ENCODE results near the gene GJC2. TPM values are rescaled to one million over a fixed set of nuclear protein-coding genes. Genes with fewer than 3 reads are reported as not detected.
"Not testable (repeated sequence)": the region's sequence is repeated elsewhere in the genome, so short reads cannot be mapped to it uniquely, and the experiment has no call there.

Gene GJC2
- total and polyA plus RNA-seq, 4 donors = 1.5 to 6.7 (median 2.6) TPM

DNA sequence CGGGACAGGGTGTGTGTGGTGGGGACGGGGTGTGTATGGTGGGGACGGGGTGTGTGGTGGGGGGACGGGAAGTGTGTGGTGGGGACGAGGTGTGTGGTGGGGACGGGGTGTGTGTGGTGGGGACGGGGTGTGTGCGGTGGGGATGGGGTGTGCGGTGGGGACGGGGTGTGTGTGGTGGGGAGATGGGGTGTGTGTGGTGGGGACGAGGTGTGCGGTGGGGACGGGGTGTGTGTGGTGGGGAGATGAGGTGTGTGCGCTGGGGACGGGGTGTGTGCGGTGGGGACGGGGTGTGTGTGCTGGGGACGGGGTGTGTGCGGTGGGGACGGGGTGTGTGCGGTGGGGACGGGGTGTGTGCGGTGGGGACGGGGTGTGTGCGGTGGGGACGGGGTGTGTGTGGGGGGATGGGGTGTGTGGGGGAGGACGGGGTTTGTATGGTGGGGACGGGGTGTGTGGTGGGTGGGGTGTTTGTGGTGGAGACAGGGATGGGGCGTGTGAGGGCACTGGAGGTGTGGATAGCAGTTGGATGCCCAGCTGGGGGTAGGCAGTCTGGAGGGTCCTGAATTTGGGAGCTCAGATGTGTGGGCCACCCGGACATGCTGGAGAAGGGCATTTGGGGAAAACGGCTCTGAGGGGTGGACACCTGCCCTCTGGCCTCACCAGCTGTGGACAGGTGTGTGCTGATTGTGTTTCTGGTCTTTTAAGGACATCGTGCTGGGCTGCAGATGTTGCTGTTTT, 32.7 kb downstream of the GJC2 start:
- H3K27ac ChIP-seq (ENCODE audit: low read depth in 1 of 2, low read length in 1 of 2) = no peak overlapping the region
- TF ChIP-seq, protein P1, sequence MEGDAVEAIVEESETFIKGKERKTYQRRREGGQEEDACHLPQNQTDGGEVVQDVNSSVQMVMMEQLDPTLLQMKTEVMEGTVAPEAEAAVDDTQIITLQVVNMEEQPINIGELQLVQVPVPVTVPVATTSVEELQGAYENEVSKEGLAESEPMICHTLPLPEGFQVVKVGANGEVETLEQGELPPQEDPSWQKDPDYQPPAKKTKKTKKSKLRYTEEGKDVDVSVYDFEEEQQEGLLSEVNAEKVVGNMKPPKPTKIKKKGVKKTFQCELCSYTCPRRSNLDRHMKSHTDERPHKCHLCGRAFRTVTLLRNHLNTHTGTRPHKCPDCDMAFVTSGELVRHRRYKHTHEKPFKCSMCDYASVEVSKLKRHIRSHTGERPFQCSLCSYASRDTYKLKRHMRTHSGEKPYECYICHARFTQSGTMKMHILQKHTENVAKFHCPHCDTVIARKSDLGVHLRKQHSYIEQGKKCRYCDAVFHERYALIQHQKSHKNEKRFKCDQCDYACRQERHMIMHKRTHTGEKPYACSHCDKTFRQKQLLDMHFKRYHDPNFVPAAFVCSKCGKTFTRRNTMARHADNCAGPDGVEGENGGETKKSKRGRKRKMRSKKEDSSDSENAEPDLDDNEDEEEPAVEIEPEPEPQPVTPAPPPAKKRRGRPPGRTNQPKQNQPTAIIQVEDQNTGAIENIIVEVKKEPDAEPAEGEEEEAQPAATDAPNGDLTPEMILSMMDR (IDR thresholded peaks at IDR 0.05; ENCODE audit: control extremely low read depth, extremely low read depth) = no peak
- H3K9ac ChIP-seq (ENCODE audit: insufficient read depth in 1 of 2, low read length in 2 of 2) = no peak overlapping the region
- no peak overlapping the region for H3K4me3 ChIP-seq
- peaks cover 0 to 6% (median 0%) of the 10 kb centered on the region in 5 donors for H3K4me1 ChIP-seq (ENCODE audit: control insufficient read depth in 5 of 5, insufficient read depth in 5 of 5, low read length in 5 of 5)
- no peak for DNase-seq
- H3K27me3 ChIP-seq (ENCODE audit: control insufficient read depth in 3 of 3, insufficient read depth in 3 of 3, low read length in 2 of 3) = no peaks in the 10 kb centered on the region
- H3K36me3 ChIP-seq (ENCODE audit: control insufficient read depth in 4 of 4, insufficient read depth in 4 of 4, low read length in 4 of 4) = peaks cover 0 to 2% (median 0%) of the 10 kb centered on the region in 4 donors
- no peaks in the 10 kb centered on the region for H3K9me3 ChIP-seq (ENCODE audit: control insufficient read depth in 4 of 4, insufficient read depth in 3 of 4, low read length in 3 of 4)
- 82 to 89% methylated on average over 27 to 32 of the region's 32 CpGs for WGBS, 2 donors
- ATAC-seq (ENCODE audit: insufficient read depth, low FRiP score) = no peak

DNA sequence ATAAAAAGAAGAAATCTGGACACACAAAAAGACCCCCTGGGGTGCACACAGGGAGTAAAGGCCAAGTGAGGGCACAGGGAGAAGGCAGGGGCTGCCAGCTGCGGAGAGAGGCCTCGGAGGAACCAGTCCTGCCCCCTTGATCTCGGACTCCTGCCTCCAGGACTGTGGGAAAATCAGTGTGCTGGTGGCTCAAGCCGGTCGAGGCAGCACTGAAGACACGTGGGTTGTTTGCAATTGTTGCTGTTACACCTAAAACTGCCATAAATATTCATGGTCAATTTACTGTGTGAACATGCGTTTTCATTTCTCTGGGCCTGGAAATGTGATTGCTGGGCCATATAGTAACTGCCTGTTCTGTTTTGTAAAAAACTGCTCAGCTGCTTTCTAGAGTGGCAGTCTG, 34.4 kb downstream of the GJC2 start:
- 87 to 88% methylated on average over 7 of the region's 7 CpGs for WGBS, 2 donors
- H3K27me3 ChIP-seq (ENCODE audit: control insufficient read depth in 3 of 3, insufficient read depth in 3 of 3, low read length in 2 of 3) = no peaks in the 10 kb centered on the region
- H3K27ac ChIP-seq (ENCODE audit: low read depth in 1 of 2, low read length in 1 of 2) = no peak overlapping the region
- H3K36me3 ChIP-seq (ENCODE audit: control insufficient read depth in 4 of 4, insufficient read depth in 4 of 4, low read length in 4 of 4) = peaks cover 0 to 2% (median 0%) of the 10 kb centered on the region in 4 donors
- DNase-seq (no peak), ATAC-seq (ENCODE audit: insufficient read depth, low FRiP score) (no peak)
- no peak overlapping the region for H3K9ac ChIP-seq (ENCODE audit: insufficient read depth in 1 of 2, low read length in 2 of 2)
- TF ChIP-seq, protein P1 (IDR thresholded peaks at IDR 0.05; ENCODE audit: control extremely low read depth, extremely low read depth) = no peak
- H3K4me1 ChIP-seq (ENCODE audit: control insufficient read depth in 5 of 5, insufficient read depth in 5 of 5, low read length in 5 of 5) = peaks cover 0 to 6% (median 0%) of the 10 kb centered on the region in 5 donors
- no peaks in the 10 kb centered on the region for H3K9me3 ChIP-seq (ENCODE audit: control insufficient read depth in 4 of 4, insufficient read depth in 3 of 4, low read length in 3 of 4)
- no peak overlapping the region for H3K4me3 ChIP-seq

DNA sequence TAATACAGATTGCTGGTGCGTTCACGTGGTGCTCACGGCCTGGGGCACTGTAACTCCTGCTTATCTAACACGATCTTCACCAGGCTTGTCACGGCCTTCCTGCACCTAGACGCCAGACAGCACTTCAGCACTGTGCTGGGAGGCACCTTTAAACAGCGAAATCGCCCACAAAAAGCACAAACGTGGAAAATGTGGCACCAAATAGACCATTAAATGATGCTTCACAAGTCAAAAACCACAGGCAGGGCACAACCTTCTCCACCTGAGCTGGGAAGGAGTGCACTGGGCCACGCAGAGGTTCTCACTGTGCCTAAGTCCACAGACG, 35.9 kb downstream of the GJC2 start:
- Histone ChIP-seq H3K36me3 (ENCODE audit: control insufficient read depth in 4 of 4, insufficient read depth in 4 of 4, low read length in 4 of 4) (peaks cover 0 to 2% (median 0%) of the 10 kb centered on the region in 4 donors), H3K4me3 (no peak overlapping the region), H3K4me1 (ENCODE audit: control insufficient read depth in 5 of 5, insufficient read depth in 5 of 5, low read length in 5 of 5) (peaks cover 0 to 5% (median 0%) of the 10 kb centered on the region in 5 donors), H3K9me3 (ENCODE audit: control insufficient read depth in 4 of 4, insufficient read depth in 3 of 4, low read length in 3 of 4) (no peaks in the 10 kb centered on the region), H3K27ac (ENCODE audit: low read depth in 1 of 2, low read length in 1 of 2) (no peak overlapping the region), H3K27me3 (ENCODE audit: control insufficient read depth in 3 of 3, insufficient read depth in 3 of 3, low read length in 2 of 3) (no peaks in the 10 kb centered on the region), H3K9ac (ENCODE audit: insufficient read depth in 1 of 2, low read length in 2 of 2) (no peak overlapping the region)
- TF ChIP-seq, protein P1 (IDR thresholded peaks at IDR 0.05; ENCODE audit: control extremely low read depth, extremely low read depth) = no peak
- ATAC-seq (ENCODE audit: insufficient read depth, low FRiP score) = no peak
- 75 to 85% methylated on average over 11 of the region's 11 CpGs for WGBS, 2 donors
- DNase-seq = no peak

DNA sequence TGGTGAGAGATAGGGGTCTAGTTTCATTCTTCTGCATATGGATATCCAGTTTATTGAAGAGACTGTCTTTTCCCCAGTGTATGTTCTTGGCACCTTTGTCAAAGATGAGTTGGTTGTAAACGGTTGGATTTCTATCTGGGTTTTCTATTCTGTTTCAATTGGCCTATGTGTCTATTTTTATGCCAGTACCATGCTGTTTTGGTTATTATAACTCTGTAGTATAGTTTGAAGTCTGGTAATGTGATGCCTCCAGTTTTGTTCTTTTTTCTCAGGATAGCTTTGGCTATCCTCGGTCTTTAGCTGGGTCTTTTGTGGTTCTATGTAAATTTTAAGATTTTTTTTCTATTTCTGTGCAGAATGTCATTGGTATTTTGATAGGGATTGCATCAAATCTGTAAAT, 38.5 kb downstream of the GJC2 start:
- H3K4me1 ChIP-seq (ENCODE audit: control insufficient read depth in 5 of 5, insufficient read depth in 5 of 5, low read length in 5 of 5); H3K4me3 ChIP-seq; H3K27ac ChIP-seq (ENCODE audit: low read depth in 1 of 2, low read length in 1 of 2); H3K27me3 ChIP-seq (ENCODE audit: control insufficient read depth in 3 of 3, insufficient read depth in 3 of 3, low read length in 2 of 3); H3K36me3 ChIP-seq (ENCODE audit: control insufficient read depth in 4 of 4, insufficient read depth in 4 of 4, low read length in 4 of 4); DNase-seq; H3K9me3 ChIP-seq (ENCODE audit: control insufficient read depth in 4 of 4, insufficient read depth in 3 of 4, low read length in 3 of 4); H3K9ac ChIP-seq (ENCODE audit: insufficient read depth in 1 of 2, low read length in 2 of 2); ATAC-seq (ENCODE audit: insufficient read depth, low FRiP score): not testable (repeated sequence)
- WGBS, 2 donors = 85 to 86% methylated on average over 2 of the region's 2 CpGs

All from lung (tissue), 12 donors.